ENCODE measurements around the gene DLGAP1.

- TF ChIP-seq SNAI2 (CRISPR knock-in tag; IDR thresholded peaks at IDR 0.05): no peak
- no peak for TF ChIP-seq ZFP30 (CRISPR knock-in tag; IDR thresholded peaks at IDR 0.05)
Observed at GRCh38 chr18:3875376-3875775, 579.7 kb downstream of the DLGAP1 start.

Data from SK-N-SH treated with all-trans-retinoic acid at 6 μM for 48 hours (cell line).